GM19455 (cell line): ENCODE data around the gene TLN1.
A peak's percentile ranks its signal among the peaks of the same experiment; 100 is the strongest.

ENCODE experiments used
- ATAC-seq: cut with Tn5 transposase; IDR thresholded peaks from one replicate; pipeline ENCODE4 v1.9.1; 2021; ENCODE audit not compliant: unreplicated experiment

The TLN1 gene

DNA sequence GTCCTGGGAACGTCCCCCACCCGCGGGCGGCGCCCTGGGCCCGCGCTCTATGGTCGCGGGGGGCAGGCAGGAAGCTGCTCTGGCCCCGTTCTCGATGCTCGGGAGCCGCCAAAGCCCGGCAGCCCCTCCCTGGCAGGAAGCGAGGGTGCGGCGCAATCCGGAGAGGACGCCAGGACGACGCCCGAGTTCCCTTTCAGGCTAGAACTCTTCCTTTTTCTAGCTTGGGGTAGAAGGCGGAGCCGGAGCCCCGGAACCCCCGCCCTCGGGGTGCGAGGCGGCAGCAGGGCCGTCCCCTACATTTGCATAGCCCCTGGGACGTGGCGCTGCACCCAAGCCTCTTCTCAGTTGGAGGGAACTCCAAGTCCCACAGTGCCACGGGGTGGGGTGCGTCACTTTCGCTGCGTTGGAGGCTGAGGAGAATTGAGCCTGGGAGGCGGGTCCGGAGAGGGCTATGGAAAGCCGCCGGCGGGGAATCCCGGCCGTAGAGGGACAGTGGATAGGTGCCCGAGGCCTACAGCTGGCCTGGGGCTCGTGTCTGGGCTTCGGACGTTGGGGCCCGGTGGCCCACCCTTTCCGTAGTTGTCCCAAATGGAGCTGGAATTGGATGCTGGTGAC is at the start of gene TLN1, which contains the start of gene CREB3:
Gene TLN1 (minus strand): TSS at position 11 of the 615 bp plus-strand sequence. CDS start 6,501 bp downstream, outside the sequence.
Gene CREB3 (plus strand): TSS at position 482 of the 615 bp plus-strand sequence. CDS start 107 bp downstream, at position 589.
- ATAC-seq = peak; percentile 83

DNA sequence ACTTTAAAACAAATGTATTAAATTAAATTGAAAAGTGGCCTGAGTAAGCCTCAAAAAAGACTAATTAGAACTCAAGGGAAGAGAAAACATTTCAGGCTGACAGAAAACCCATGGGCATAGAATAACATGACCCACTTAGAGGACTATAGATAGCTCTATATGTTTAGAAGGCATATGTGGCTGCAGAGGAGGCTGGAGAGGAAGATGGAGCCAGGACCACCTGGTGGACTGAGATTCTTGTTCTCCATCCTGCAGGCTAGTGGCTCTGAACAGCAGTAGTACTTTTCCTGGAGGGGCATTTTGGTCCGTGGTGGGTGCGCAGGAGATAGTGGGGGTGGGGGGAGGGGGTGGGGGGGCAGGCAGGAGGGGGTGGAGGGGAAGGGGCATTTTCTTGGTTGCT is 49.1 kb upstream of the TLN1 start:
- no peak for ATAC-seq

DNA sequence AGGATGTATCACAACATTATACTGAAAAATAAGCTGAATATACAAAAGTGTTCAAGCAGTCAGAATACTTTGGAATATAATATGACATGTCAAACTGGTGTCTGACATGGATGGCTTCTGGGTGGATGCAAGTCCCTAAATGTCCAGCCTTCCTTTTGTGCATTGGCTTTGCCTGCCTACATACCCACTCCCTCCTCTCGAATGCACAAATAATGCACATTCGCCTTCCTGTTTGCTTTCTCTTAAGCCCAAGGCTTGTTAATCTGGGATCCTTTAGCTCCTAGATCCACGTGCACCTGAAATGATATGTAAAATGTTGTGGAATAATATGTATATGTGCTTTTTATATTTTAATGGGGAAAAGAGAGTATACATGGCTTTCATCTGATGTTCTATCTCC is 46.5 kb upstream of the TLN1 start:
- ATAC-seq = no peak

DNA sequence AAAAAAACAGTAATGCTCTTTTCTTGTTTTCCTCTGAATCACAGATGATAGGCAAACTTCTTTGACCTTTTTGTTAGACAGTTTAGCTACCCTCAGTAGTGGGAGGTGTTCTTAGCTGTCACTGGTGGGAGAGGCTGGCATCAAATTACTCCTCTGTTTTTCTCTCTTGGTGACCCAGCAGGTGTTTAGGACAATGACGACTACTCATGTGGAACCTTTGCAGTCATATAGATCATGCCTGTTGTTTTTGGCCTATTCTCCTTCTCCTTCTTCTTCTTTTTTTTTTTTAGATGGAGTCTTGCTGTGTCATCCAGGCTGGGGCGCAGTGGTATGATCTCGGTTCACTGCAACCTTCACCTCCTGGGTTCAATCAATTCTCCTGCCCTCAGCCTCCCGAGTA is 44.0 kb upstream of the TLN1 start:
- no peak for ATAC-seq

- ATAC-seq = no peak
Observed at GRCh38 chr9:35774907-35775635, 43.1 kb upstream of the TLN1 start.

- no peak for ATAC-seq
Observed at GRCh38 chr9:35771943-35772342, 39.9 kb upstream of the TLN1 start.

GRCh38 chr9:35771534-35771933 is 39.5 kb upstream of the TLN1 start:
- no peak for ATAC-seq

- ATAC-seq = no peak
Observed at GRCh38 chr9:35771075-35771433, 39.1 kb upstream of the TLN1 start.

DNA sequence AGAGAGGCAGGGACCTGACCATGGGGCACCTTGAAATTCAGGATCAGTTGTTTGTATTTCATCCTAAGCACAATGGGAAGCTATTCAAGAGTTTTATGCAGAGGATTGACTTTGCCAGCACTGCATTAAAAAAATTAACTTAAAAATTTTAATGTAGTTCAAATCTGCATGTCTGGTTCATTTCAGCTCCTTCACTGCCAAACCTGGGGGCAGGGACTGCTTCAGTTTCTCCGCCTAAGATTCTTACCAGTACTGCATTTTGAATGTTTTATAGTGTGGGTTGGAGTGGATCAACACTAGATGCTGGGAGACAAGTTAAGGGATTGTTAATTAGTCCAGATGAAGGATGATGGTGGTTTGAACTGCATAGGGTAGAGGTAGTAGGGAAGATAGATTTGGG is 37.8 kb upstream of the TLN1 start:
- ATAC-seq = no peak

GRCh38 chr9:35767458-35767857 is 35.5 kb upstream of the TLN1 start:
- ATAC-seq = no peak

- ATAC-seq = no peak
Observed at GRCh38 chr9:35766997-35767396, 35.0 kb upstream of the TLN1 start.

- ATAC-seq = no peak
Observed at GRCh38 chr9:35763803-35764202, 31.8 kb upstream of the TLN1 start.

DNA sequence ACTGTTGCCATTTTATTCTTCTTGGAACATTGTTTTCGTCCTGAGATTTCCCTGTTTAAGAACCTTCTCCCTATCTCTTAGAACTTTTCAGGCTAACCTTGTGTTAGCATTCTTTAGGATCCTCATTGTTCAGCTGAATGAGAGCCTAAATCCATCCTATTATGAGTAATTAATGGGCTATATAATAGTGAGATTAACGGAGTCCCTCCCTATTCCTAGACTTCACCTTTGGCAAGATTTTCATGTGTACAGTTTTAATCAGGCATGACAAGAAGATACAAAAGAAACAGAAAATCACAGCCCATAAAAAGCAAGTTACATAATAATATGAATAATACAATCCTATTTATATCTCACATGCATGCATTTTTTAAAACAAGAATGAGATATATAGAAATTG is 31.2 kb upstream of the TLN1 start:
- no peak for ATAC-seq

DNA sequence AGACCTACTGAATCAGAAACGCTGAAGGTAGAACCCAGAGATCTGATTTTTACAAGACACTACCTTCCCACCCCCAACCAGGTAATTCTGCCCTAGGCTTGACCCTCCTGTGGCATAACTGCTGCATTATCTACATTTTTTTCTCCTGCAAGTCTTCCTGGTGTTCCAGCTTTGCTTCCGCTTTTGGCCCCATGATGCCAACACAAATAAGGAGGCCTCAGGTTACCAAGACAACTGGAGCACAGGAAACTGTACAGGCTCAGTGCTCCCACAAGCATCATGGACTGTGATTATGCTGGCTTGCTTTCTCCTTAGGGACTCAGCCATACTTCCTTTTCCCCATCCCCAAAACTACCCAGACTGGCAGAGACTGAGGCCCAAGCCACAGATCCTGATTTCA is 28.7 kb upstream of the TLN1 start:
- no peak for ATAC-seq

DNA sequence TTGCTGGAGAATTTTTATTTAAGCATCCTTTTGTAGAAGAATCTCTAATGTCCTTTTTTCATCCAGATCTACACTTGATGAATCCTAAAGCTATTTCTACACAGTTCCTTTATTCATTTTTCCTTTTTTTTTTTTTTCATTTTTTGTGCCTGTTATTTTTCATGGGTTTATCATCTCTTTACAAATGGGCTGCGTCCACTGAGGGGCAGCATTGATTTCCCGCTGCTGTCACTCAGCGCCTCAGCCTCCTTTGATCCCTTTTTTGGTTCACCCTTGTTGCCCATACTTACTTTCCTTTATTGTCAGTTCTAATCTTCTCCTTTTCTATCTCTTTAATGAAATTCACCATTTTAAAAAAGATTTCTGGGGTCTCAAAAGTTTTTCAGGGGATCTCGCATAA is 27.8 kb upstream of the TLN1 start:
- ATAC-seq = no peak

- no peak for ATAC-seq
Observed at GRCh38 chr9:35758475-35759050, 26.6 kb upstream of the TLN1 start.

GRCh38 chr9:35757892-35758275 is 25.9 kb upstream of the TLN1 start:
- no peak for ATAC-seq

DNA sequence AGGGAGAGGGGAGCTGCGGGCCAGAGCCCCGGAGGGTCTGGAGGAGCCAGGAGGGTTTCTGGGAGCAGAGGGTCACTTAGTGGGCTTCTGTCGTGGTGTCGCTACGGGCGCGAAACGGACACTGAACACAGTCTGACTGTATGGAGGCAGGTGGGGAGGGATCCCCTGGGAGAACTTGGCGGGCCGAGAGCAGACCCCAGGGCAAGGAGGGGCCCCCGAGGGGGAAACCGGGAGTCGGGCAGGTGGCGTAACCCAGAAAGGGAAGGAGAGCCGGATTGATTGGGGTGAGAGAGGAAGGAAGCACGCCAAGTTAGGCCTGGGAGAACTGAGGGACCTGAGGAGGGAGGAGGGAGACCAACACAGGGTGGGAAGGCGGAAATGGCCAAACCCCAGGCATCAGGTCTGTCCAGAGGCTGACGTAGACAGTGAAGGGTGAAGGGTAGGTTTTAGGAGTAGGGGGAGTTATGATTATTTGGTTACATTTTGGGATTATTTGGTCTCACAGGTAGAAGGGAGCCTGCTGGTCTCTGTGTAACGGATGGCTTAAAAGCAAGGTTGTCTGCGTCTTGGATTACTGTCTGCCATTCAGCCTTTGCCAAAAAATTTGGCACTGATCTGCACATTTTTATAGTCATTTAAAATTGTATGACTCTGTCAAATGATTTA is 25.4 kb upstream of the TLN1 start:
- ATAC-seq = no peak

DNA sequence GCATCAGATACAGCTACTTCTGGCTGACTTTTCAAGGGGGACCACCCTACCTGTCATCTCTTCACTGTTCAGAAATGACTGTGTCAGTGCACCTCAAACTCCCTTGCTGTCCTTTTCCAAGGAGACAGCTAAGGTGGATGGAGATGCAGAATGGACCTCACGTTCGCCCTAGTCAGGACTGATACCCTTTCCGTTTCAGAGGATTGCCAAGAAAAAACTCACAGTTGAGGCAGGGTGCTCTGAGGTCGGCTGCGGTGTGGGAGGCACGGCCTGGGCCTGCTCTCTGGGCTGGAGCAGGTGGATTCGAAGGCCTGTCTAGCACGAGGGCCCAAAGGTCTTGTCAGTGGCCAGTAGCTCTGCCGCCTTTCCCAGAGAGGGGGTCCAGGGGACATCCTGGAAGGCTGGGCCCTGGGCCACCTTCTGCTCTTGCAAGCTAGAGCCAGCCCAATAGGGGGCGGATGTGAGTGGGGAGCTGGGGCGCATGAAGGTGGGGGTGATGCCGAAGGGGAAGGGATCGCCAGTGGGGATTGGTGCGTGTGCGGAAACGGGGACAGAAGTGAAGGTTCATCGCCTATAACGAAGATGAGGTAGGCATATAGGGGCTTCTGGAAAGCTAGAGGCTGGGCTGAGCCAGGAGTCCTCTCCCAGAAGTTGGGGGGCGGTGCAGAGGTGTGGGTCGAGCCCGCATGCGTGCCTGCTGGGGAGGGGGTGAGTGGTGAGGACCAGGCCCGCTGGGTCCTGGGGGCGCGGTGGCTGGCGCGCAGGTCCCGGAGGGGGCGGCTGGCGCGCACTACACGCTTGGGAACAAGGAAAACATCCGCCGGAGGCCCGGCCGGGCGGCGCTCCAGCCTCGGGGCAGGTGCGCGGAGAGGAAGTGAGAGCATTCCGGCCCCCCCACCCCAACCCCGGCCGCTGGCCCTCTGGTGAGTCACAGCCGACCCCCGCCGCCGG is 24.6 kb upstream of the TLN1 start:
- no peak for ATAC-seq

GRCh38 chr9:35755071-35755470 is 23.1 kb upstream of the TLN1 start:
- ATAC-seq = no peak

DNA sequence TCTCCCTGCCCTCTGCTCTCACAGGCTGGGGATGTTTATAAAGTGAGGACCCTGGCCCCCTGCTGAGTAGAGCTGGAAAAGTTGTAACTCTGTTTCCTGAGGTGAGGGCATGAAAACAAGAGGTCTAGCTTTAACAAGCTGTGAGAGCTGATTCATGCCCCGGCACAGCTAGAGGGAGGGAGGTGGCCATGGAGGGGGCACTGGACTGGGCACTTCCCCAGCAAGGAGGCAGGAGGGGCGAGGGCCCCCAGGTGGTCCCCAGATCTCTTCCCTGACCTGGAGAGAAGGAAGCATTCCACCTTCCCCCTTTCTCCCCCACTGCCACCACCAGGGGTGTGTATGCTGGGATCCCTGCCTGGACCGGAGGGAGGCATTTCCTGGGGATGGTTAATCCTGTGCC is 22.3 kb upstream of the TLN1 start, which contains the start of gene MSMP:
Gene MSMP (minus strand): TSS at position 13 of the 400 bp plus-strand sequence. CDS start 147 bp downstream, outside the sequence.
- no peak for ATAC-seq
